Measurements from ENCODE around the gene OBSL1. TPM values are rescaled to one million over a fixed set of nuclear protein-coding genes. Genes with fewer than 3 reads are reported as not detected.
A peak's percentile ranks its signal among the peaks of the same experiment; 100 is the strongest.

OBSL1 gene
- total and polyA plus RNA-seq, 10 of the 15 experiments (the other 5 are each of a cell fraction or from before 2014, with no cell fraction given): 0.14 to 0.77 TPM; not detected in 8

- no peak for TF ChIP-seq ZNF687 (IDR thresholded peaks at IDR 0.05)
- peak; percentile 55 for TF ChIP-seq IKZF1 (conservative IDR thresholded peaks at IDR 0.05)
- no peak for TF ChIP-seq ZNF274 (IDR thresholded peaks at IDR 0.05; ENCODE audit: insufficient read depth, insufficient read length)
- TF ChIP-seq MTA3 (IDR thresholded peaks at IDR 0.05; ENCODE audit: borderline replicate concordance, low read length): no peak
- peak; percentile 75; the same call in 1 of the 2 replicates for TF ChIP-seq RFX5 (IDR thresholded peaks at IDR 0.05; ENCODE audit: low read depth, low read length)
Observed at GRCh38 chr2:219543596-219544358, 27.6 kb downstream of the OBSL1 start, which contains the start of the genes CHPF and TMEM198 (continued).

GRCh38 chr2:219542931-219543595 lies 28.3 kb downstream of the OBSL1 start:
- H3K9ac ChIP-seq (ENCODE audit: control insufficient read depth, insufficient read depth, low read length): peak overlapping the region; percentile 44; the same call in 1 of the 2 replicates
- H3K27me3 ChIP-seq (replicated peaks in 1 of 2; ENCODE audit: control insufficient read depth in 2 of 2, insufficient read depth in 2 of 2, low read length in 1 of 2): peaks cover 0 to 7% of the 10 kb centered on the region in 2 experiments; a peak in 2 of 4 replicates
- peaks cover 3% of the 10 kb centered on the region; the same call in 1 of the 2 replicates for H3K4me1 ChIP-seq (ENCODE audit: control insufficient read depth, insufficient read depth, low read length)
- intact Hi-C loops (cut with micrococcal nuclease; ENCODE audit: unreplicated experiment) (no loop called here), in situ Hi-C loops (cut with MboI) (loop anchor here (5.0 kb wide), 1 partner anchor 144 kb away; no protein-coding TSS in a partner anchor)
- H3K4me3 ChIP-seq: peak overlapping the region; percentile 69
- POLR2A ChIA-PET: interaction anchor here (1.0 to 1.3 kb wide), 2 partner anchors 54 to 147 kb away, joined by 3 to 5 read pairs; partner anchors contain the start of gene STK11IP
- WGBS (ENCODE audit: insufficient coverage, insufficient replicate concordance, low lambda C conversion rate, missing lambda C conversion rate): 1% methylated on average over 57 of the region's 66 CpGs
- no peaks in the 10 kb centered on the region; the same call in 1 of the 2 replicates for H4K20me1 ChIP-seq (ENCODE audit: control insufficient read depth, insufficient read depth)
- H3K36me3 ChIP-seq (ENCODE audit: control insufficient read depth in 2 of 2, insufficient read depth in 2 of 2, low read length in 1 of 2): no peaks in the 10 kb centered on the region; a peak in 1 of 4 replicates
- RAD21 ChIA-PET (ENCODE audit: unreplicated experiment): interaction anchor here (1.0 to 3.7 kb wide), 4 partner anchors 44 to 147 kb away, joined by 3 to 25 read pairs (median 12); partner anchors contain the start of gene GMPPA
- DNase-seq (ENCODE audit: low read depth, low spot score): no peak
- peak overlapping the region; percentile 81 for H3K4me2 ChIP-seq (ENCODE audit: control insufficient read depth, insufficient read depth)
- peak; percentile 69 for ATAC-seq
- no peaks in the 10 kb centered on the region for H3K9me3 ChIP-seq (replicated peaks; ENCODE audit: control insufficient read depth, insufficient read depth, low read length)
- no peak for FAIRE-seq
- H3K79me2 ChIP-seq (ENCODE audit: control insufficient read depth, insufficient read depth, low read length): no peaks in the 10 kb centered on the region
- H2AFZ ChIP-seq (ENCODE audit: control insufficient read depth, low read depth, low read length): peak overlapping the region; percentile 62
- no TSS peak for BruUV-seq (replicated peaks)
- CTCF ChIA-PET: interaction anchor here (0.6 to 4.5 kb wide), 12 partner anchors 9 to 147 kb away, joined by 3 to 68 read pairs (median 4); partner anchors contain the start of gene GMPPA
- no peak overlapping the region for H3K27ac ChIP-seq (ENCODE audit: control insufficient read depth, insufficient read depth)
- SMC1A ChIA-PET (ENCODE audit: uncharacterized antibody, unreplicated experiment): interaction anchor here (1.0 to 1.3 kb wide), 3 partner anchors 13 to 139 kb away, joined by 3 read pairs; no protein-coding TSS in a partner anchor
- TF ChIP-seq ETV6 (conservative IDR thresholded peaks at IDR 0.05 in 1 of 2, IDR thresholded peaks at IDR 0.05 in 1 of 2; ENCODE audit: borderline replicate concordance in 1 of 2, low read depth in 1 of 2) (peak in 1 of 2 experiments; percentile 35; a peak in 1 of 4 replicates), NKRF (conservative IDR thresholded peaks at IDR 0.05) (peak; percentile 21; the same call in 1 of the 2 replicates), TBL1XR1 (IDR thresholded peaks at IDR 0.05; ENCODE audit: low read depth, low read length) (no peak), BRCA1 (IDR thresholded peaks at IDR 0.05; ENCODE audit: low read depth, low read length) (no peak), SUPT20H (IDR thresholded peaks at IDR 0.05; ENCODE audit: borderline replicate concordance, control insufficient read depth, low read depth, low read length) (no peak), TCF12 (IDR thresholded peaks at IDR 0.05; ENCODE audit: low read depth, low read length) (no peak), NFXL1 (IDR thresholded peaks at IDR 0.05; ENCODE audit: borderline replicate concordance) (no peak), CEBPB (IDR thresholded peaks at IDR 0.05; ENCODE audit: borderline replicate concordance in 1 of 2, low read depth in 2 of 2, low read length in 2 of 2) (no peak)
